NT2/D1 (cell line): ENCODE results near the gene OR51E2.
"Not testable (repeated sequence)": the region's sequence is repeated elsewhere in the genome, so short reads cannot be mapped to it uniquely, and the experiment has no call there.

Experiments
- YY1 ChIP-seq: IDR thresholded peaks from 2 replicates; pipeline ENCODE4 v1.6.1; 2011; ENCODE audit not compliant: insufficient read length, insufficient read depth
- ZNF274 ChIP-seq: IDR thresholded peaks from 2 replicates; pipeline ENCODE4 v1.6.1; 2011; ENCODE audit warnings: mild to moderate bottlenecking, low read depth, low read length

DNA sequence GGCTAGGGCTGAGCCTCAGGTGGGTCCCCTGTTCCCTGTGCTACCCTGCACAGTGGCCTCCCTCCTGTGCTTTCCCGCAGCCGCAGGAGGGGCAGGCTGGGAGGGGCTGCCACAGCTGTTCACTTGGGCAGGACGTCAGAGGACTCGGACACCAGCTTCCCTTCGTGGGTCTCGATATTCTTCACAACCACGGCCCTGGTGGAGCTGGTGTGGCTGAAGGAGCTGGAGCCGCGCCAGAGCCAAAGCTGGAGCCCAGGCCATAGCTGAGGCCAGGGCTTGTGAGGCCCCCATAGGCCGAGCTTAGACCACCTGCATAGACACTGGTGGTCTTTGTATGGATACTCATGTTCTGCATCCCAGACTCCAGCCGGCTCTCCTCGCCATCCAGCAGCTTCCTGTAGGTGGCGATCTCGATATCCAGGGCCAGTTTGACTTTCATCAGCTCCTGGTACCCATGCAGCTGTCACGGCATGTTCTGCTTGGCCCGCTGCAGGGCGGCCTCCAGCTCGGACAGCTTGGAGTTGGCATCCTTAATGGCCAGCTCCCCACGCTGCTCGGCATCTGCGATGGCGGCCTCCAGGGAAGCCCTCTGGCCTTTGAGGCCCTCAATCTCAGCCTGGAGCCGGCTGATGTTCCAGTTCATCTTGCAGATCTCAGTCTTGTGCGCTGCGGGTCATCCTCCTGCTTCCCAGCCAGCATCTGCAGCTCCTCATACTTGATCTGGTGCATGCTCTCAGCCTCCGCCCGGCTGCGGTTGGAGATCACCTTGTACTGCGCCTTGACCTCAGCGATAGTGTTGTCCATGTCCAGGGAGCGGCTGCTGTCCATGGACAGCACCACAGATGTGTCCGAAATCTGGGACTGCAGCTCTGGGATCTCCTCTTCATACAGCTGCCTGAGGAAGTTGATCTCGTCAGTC is 25.2 kb upstream of the OR51E2 start:
- not testable (repeated sequence) for TF ChIP-seq YY1, ZNF274
